GM12878 (cell line): ENCODE results near the gene FGF11. TPM values are rescaled to one million over a fixed set of nuclear protein-coding genes. Genes with fewer than 3 reads are reported as not detected.
A peak's percentile ranks its signal among the peaks of the same experiment; 100 is the strongest.

Experiments used
- ASH2L ChIP-seq: fragments of 300-600, 200-600 bp; sonication (generic); IDR thresholded peaks from 2 replicates; pipeline ENCODE4 v1.6.1; 2017; ENCODE audit warnings: low read depth, mild to moderate bottlenecking, borderline replicate concordance
- BACH1 ChIP-seq: fragments of 450-650 bp; IDR thresholded peaks from 2 replicates; pipeline ENCODE4 v1.6.1; 2017; ENCODE audit warnings: mild to moderate bottlenecking, borderline replicate concordance
- CHD1 ChIP-seq: IDR thresholded peaks from 2 replicates; pipeline ENCODE4 v1.6.1; 2012; ENCODE audit warnings: low read depth, low read length, improper control_type of control experiment
- CUX1 ChIP-seq: IDR thresholded peaks from 2 replicates; pipeline ENCODE4 v1.6.1; 2012; ENCODE audit warnings: improper control_type of control experiment, low read depth, low read length; ENCODE audit not compliant: insufficient replicate concordance
- ELK1 ChIP-seq: IDR thresholded peaks from 2 replicates; pipeline ENCODE4 v1.6.1; 2012; ENCODE audit warnings: low read depth, low read length, improper control_type of control experiment
- ETV6 ChIP-seq, 2 experiments: fragments of 450-650 bp in 1 of 2; IDR thresholded peaks in 1 of 2; conservative IDR thresholded peaks in 1 of 2; 2 replicates each; pipeline ENCODE4 v1.6.1; 2014; ENCODE audit warnings: antibody characterized with exemption in 1 of 2, borderline replicate concordance in 1 of 2, low read depth in 1 of 2, mild to moderate bottlenecking in 1 of 2, moderate library complexity in 1 of 2
- FOXM1 ChIP-seq: IDR thresholded peaks from 2 replicates; pipeline ENCODE4 v1.6.1; 2012; ENCODE audit warnings: low read depth, mild to moderate bottlenecking, inconsistent platforms, low read length, moderate library complexity
- HDAC6 ChIP-seq: fragments of 200-600 bp; sonication (generic); IDR thresholded peaks from one replicate; pipeline ENCODE4 v1.8.0; 2017; ENCODE audit warnings: antibody characterized with exemption; ENCODE audit not compliant: unreplicated experiment
- HSF1 ChIP-seq: fragments of 150-350 bp; IDR thresholded peaks from 2 replicates; pipeline ENCODE4 v1.6.1; 2014; ENCODE audit warnings: mild to moderate bottlenecking, low read depth, low read length
- KLF5 ChIP-seq: fragments of 450-650 bp; IDR thresholded peaks from 2 replicates; pipeline ENCODE4 v1.6.1; 2014; ENCODE audit warnings: mild to moderate bottlenecking; ENCODE audit not compliant: partially characterized antibody
- SPI1 ChIP-seq: IDR thresholded peaks from 2 replicates; pipeline ENCODE4 v1.6.1; 2011; ENCODE audit warnings: low read depth, mild to moderate bottlenecking, low read length, moderate library complexity, borderline replicate concordance; ENCODE audit not compliant: insufficient read depth
- SREBF2 ChIP-seq: IDR thresholded peaks from 2 replicates; pipeline ENCODE4 v1.6.1; 2012; ENCODE audit warnings: mild to moderate bottlenecking, low read length
- SRF ChIP-seq, 2 experiments: IDR thresholded peaks; 2 replicates each; pipeline ENCODE4 v1.6.1; 2011; ENCODE audit warnings: low read depth in 2 of 2, low read length in 2 of 2, mild to moderate bottlenecking in 1 of 2, moderate library complexity in 1 of 2
- USF1 ChIP-seq: IDR thresholded peaks from 2 replicates; pipeline ENCODE4 v1.6.1; 2011; ENCODE audit warnings: borderline replicate concordance, low read depth, mild to moderate bottlenecking, moderate library complexity, mixed read lengths, low read length; ENCODE audit not compliant: insufficient read depth; ENCODE audit errors: extremely low read length
- ZBTB4 ChIP-seq: fragments of 450-650 bp; formaldehyde crosslinking; IDR thresholded peaks from 2 replicates; pipeline ENCODE4 v1.4.0; 2022; ENCODE audit warnings: mild to moderate bottlenecking, moderate library complexity
- ZNF24 ChIP-seq: fragments of 450-650 bp; IDR thresholded peaks from 2 replicates; pipeline ENCODE4 v1.6.1; 2017; ENCODE audit warnings: antibody characterized with exemption, mild to moderate bottlenecking
- polyA plus RNA-seq, 11 experiments: library from polyadenylated mRNA; depleted of rRNA in 4 of 11; unstranded in 6 of 11; stranded (reverse) in 5 of 11; fragments of >200 nt; fragmentation: Nextera tagmentation in 4 of 11; fragmentation: Illumina TruSeq in 1 of 11; extraction: Ambion mirVana in 4 of 11; extraction: Trizol in 1 of 11; gene quantifications; 1 replicate in 1 of 11; 2 replicates in 10 of 11; pipeline versions ENCODE4 v1.2.1 to v1.2.3, GENCODE V29; 2011 to 2016; ENCODE audit warnings: inconsistent platforms in 2 of 11, missing spikeins in 2 of 11, low read depth in 1 of 11
- total RNA-seq, 4 experiments: library from RNA; depleted of rRNA in 3 of 4; stranded (reverse); fragments of >200 nt in 3 of 4; fragmentation: Illumina TruSeq in 1 of 4; extraction: Trizol in 1 of 4; gene quantifications; 2 replicates each; pipeline versions ENCODE4 v1.2.1 to v1.2.3, GENCODE V29; 2013 to 2021

The FGF11 gene
- total and polyA plus RNA-seq, 10 of the 15 experiments (the other 5 are each of a cell fraction or from before 2014, with no cell fraction given), result 0.69 to 21.1 (median 2.6) TPM

GRCh38 chr17:7440113-7440833, 961 bp downstream of the FGF11 start (continued):
- TF ChIP-seq ELK1 (no peak), ASH2L (no peak), SREBF2 (no peak), ETV6 (conservative IDR thresholded peaks at IDR 0.05 in 1 of 2, IDR thresholded peaks at IDR 0.05 in 1 of 2; ENCODE audit: borderline replicate concordance in 1 of 2, low read depth in 1 of 2) (no peak), BACH1 (no peak; the same call in 1 of the 2 replicates), FOXM1 (no peak), HDAC6 (no peak), CHD1 (peak; percentile 88; the same call in 1 of the 2 replicates), USF1 (peak; percentile 81), SPI1 (no peak), ZNF24 (no peak), ZBTB4 (CRISPR knock-in tag) (no peak), KLF5 (peak; percentile 96), SRF (IDR thresholded peaks at IDR 0.05; ENCODE audit: low read depth in 2 of 2, low read length in 2 of 2) (no peak), CUX1 (no peak), HSF1 (no peak)
